ENCODE measurements around the gene RASSF9.
A peak's percentile ranks its signal among the peaks of the same experiment; 100 is the strongest.

The RASSF9 gene

GRCh38 chr12:85836197-85837090 lies at the start of gene RASSF9:
Gene RASSF9 (minus strand): TSS chr12:85836409. CDS start chr12:85836201, 208 bp downstream.
- FAIRE-seq: no peak

- no peak for FAIRE-seq
These were observed 47.6 kb upstream of the RASSF9 start for GRCh38 chr12:85883763-85884162.

- no peak for FAIRE-seq
These were observed 41.2 kb upstream of the RASSF9 start for GRCh38 chr12:85877459-85877858.

GRCh38 chr12:85874031-85874461 lies 37.8 kb upstream of the RASSF9 start, which contains the start of gene NTS:
Gene NTS (plus strand): TSS chr12:85874295. CDS start chr12:85874404, 109 bp downstream.
- FAIRE-seq: no peak

- FAIRE-seq: peak; percentile 98
These were observed 36.4 kb upstream of the RASSF9 start for GRCh38 chr12:85872497-85873091.

GRCh38 chr12:85866986-85867776 lies 31.0 kb upstream of the RASSF9 start:
- FAIRE-seq: peak; percentile 89

GRCh38 chr12:85865890-85866289 lies 29.7 kb upstream of the RASSF9 start:
- no peak for FAIRE-seq

GRCh38 chr12:85856966-85857365 lies 20.8 kb upstream of the RASSF9 start:
- no peak for FAIRE-seq

- FAIRE-seq: no peak
These were observed 19.1 kb upstream of the RASSF9 start for GRCh38 chr12:85855305-85855704.

- no peak for FAIRE-seq
These were observed 13.1 kb upstream of the RASSF9 start for GRCh38 chr12:85849344-85849743.

- no peak for FAIRE-seq
These were observed 7.5 kb upstream of the RASSF9 start for GRCh38 chr12:85843606-85844310.

- no peak for FAIRE-seq
These were observed 598 bp downstream of the RASSF9 start for GRCh38 chr12:85835426-85836196.

- no peak for FAIRE-seq
These were observed 1.8 kb downstream of the RASSF9 start for GRCh38 chr12:85834378-85834777.

- no peak for FAIRE-seq
These were observed 2.6 kb downstream of the RASSF9 start for GRCh38 chr12:85833579-85833978.

- FAIRE-seq: no peak
These were observed 4.8 kb downstream of the RASSF9 start for GRCh38 chr12:85831327-85831990.

GRCh38 chr12:85829391-85829790 lies 6.8 kb downstream of the RASSF9 start:
- FAIRE-seq: no peak

GRCh38 chr12:85828576-85828975 lies 7.6 kb downstream of the RASSF9 start:
- FAIRE-seq: no peak

GRCh38 chr12:85825746-85826145 lies 10.5 kb downstream of the RASSF9 start:
- no peak for FAIRE-seq

- no peak for FAIRE-seq
These were observed 12.6 kb downstream of the RASSF9 start for GRCh38 chr12:85823436-85824180.

GRCh38 chr12:85821759-85822158 lies 14.4 kb downstream of the RASSF9 start:
- FAIRE-seq: no peak

Data from A204.1 (cell line).